NCI-H1105 (cell line): Measurements from ENCODE around the gene PHOX2B.

Experiments
- DNase-seq: peaks from one replicate; lab custom pipeline; 2025; lab: John Stamatoyannopoulos, UW

Gene PHOX2B

GRCh38 chr4:41748571-41749475 lies at the start of gene PHOX2B:
Gene PHOX2B, minus strand, starts transcription at chr4:41748725. Its CDS starts 115 bp downstream, at chr4:41748610.
- no peak for DNase-seq

- no peak for DNase-seq
Observed at GRCh38 chr4:41797260-41797659, 48.7 kb upstream of the PHOX2B start.

GRCh38 chr4:41796545-41797210 lies 48.2 kb upstream of the PHOX2B start:
- no peak for DNase-seq

- DNase-seq = no peak
Observed at GRCh38 chr4:41795796-41796385, 47.4 kb upstream of the PHOX2B start.

- no peak for DNase-seq
Observed at GRCh38 chr4:41792166-41792565, 43.6 kb upstream of the PHOX2B start.

- no peak for DNase-seq
Observed at GRCh38 chr4:41791557-41791956, 43.0 kb upstream of the PHOX2B start.

GRCh38 chr4:41787931-41788330 lies 39.4 kb upstream of the PHOX2B start:
- DNase-seq = no peak

- no peak for DNase-seq
Observed at GRCh38 chr4:41785665-41786064, 37.1 kb upstream of the PHOX2B start.

- no peak for DNase-seq
Observed at GRCh38 chr4:41784191-41784979, 35.9 kb upstream of the PHOX2B start.

- DNase-seq = no peak
Observed at GRCh38 chr4:41776466-41776865, 27.9 kb upstream of the PHOX2B start.

- no peak for DNase-seq
Observed at GRCh38 chr4:41763729-41764128, 15.2 kb upstream of the PHOX2B start.

GRCh38 chr4:41758884-41759283 lies 10.4 kb upstream of the PHOX2B start:
- DNase-seq = no peak

- DNase-seq = no peak
Observed at GRCh38 chr4:41757521-41758156, 9.1 kb upstream of the PHOX2B start.

GRCh38 chr4:41753942-41754341 lies 5.4 kb upstream of the PHOX2B start:
- no peak for DNase-seq

GRCh38 chr4:41752081-41752836 lies 3.7 kb upstream of the PHOX2B start:
- DNase-seq = no peak

GRCh38 chr4:41751449-41752061 lies 3.0 kb upstream of the PHOX2B start:
- no peak for DNase-seq

GRCh38 chr4:41750626-41751448 lies 2.3 kb upstream of the PHOX2B start:
- DNase-seq = no peak

GRCh38 chr4:41750121-41750625 lies 1.6 kb upstream of the PHOX2B start:
- peak; percentile 50 for DNase-seq

GRCh38 chr4:41749631-41750039 lies 1.1 kb upstream of the PHOX2B start:
- no peak for DNase-seq
